ENCODE results near the gene CD47.

DNA sequence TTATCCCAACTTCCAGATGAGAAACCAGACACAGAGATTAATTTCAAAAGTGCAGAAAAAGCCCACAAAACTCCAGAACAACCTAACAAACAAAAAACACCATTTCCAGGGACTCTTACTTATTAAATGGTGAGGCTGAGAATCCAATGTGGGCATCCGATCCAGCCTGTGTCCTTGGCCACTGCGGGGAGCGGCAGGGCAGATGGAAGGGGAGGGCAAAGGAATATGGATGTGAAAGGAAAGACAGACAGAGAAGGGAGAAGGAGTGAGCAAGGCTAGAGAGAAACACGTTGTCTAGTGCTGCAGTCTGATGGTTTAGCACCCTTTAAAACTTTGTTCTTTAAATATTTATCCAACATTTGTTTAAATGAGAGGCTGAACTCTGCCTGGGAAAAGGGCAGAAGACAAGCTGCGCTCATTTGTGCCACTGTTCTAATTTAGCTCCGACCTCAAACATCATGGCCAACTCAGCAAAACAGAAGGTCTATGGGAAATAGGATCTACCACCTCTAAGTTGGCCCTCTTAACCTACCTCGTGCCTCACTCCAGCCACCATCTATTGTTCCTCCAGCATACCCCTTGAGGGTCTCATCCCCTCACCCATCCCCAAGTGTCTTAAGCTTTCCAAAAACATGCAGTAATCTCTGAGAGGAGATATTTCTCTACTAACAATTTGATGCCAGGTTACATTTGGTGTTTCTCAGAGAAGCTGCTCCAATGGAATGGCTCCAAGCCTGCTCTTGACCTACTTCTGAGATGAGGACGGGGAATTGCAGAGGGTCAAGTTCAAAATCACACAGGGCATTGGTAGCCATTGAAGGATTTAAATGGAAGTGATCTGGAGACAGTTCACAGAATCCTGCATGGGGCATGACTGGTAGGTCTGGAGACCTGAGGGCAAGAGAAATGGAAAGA lies 77.4 kb downstream of the CD47 start:
- TF ChIP-seq, protein P1, sequence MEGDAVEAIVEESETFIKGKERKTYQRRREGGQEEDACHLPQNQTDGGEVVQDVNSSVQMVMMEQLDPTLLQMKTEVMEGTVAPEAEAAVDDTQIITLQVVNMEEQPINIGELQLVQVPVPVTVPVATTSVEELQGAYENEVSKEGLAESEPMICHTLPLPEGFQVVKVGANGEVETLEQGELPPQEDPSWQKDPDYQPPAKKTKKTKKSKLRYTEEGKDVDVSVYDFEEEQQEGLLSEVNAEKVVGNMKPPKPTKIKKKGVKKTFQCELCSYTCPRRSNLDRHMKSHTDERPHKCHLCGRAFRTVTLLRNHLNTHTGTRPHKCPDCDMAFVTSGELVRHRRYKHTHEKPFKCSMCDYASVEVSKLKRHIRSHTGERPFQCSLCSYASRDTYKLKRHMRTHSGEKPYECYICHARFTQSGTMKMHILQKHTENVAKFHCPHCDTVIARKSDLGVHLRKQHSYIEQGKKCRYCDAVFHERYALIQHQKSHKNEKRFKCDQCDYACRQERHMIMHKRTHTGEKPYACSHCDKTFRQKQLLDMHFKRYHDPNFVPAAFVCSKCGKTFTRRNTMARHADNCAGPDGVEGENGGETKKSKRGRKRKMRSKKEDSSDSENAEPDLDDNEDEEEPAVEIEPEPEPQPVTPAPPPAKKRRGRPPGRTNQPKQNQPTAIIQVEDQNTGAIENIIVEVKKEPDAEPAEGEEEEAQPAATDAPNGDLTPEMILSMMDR (IDR thresholded peaks at IDR 0.05), result no peak
- TF ChIP-seq EZH2 (IDR thresholded peaks at IDR 0.05), result no peak
- no peak for TF ChIP-seq EZH2phosphoT487 (IDR thresholded peaks at IDR 0.05)
